SH-SY5Y (cell line): ENCODE results near the gene RMND5A.
A peak's percentile ranks its signal among the peaks of the same experiment; 100 is the strongest.

Experiments
- GATA2 ChIP-seq: IDR thresholded peaks from 2 replicates; pipeline ENCODE4 v1.6.1; 2011; ENCODE audit warnings: mild to moderate bottlenecking, low read depth, low read length
- GATA3 ChIP-seq: IDR thresholded peaks from 2 replicates; pipeline ENCODE4 v1.6.1; 2011; ENCODE audit warnings: low read depth, mild to moderate bottlenecking, low read length, moderate library complexity

Gene RMND5A

GRCh38 chr2:86807468-86808275, 87.6 kb downstream of the RMND5A start:
- TF ChIP-seq GATA3 (no peak), GATA2 (no peak)

GRCh38 chr2:86808315-86809161, 88.4 kb downstream of the RMND5A start:
- TF ChIP-seq GATA2 (peak; percentile 86), GATA3 (no peak)

- no peak for TF ChIP-seq GATA3
- TF ChIP-seq GATA2: no peak
These were observed 89.5 kb downstream of the RMND5A start for GRCh38 chr2:86809481-86810121.

- TF ChIP-seq GATA3 (no peak), GATA2 (no peak)
These were observed 95.5 kb downstream of the RMND5A start for GRCh38 chr2:86815611-86816010.

- no peak for TF ChIP-seq GATA3
- no peak for TF ChIP-seq GATA2
These were observed 98.2 kb downstream of the RMND5A start for GRCh38 chr2:86818114-86818801.

- TF ChIP-seq GATA3: no peak
These were observed 98.9 kb downstream of the RMND5A start for GRCh38 chr2:86818957-86819356.

- TF ChIP-seq GATA3 (no peak), GATA2 (no peak)
These were observed 101.2 kb downstream of the RMND5A start for GRCh38 chr2:86821306-86821705.

- no peak for TF ChIP-seq GATA2
- no peak for TF ChIP-seq GATA3
These were observed 101.8 kb downstream of the RMND5A start for GRCh38 chr2:86821842-86822241.

GRCh38 chr2:86822668-86823345, 102.7 kb downstream of the RMND5A start:
- TF ChIP-seq GATA2: no peak
- no peak for TF ChIP-seq GATA3

- TF ChIP-seq GATA2 (no peak), GATA3 (no peak)
These were observed 105.1 kb downstream of the RMND5A start for GRCh38 chr2:86825036-86825692.

- TF ChIP-seq GATA2 (no peak), GATA3 (no peak)
These were observed 105.7 kb downstream of the RMND5A start for GRCh38 chr2:86825693-86826381.

GRCh38 chr2:86826951-86827350, 106.9 kb downstream of the RMND5A start:
- TF ChIP-seq GATA3 (no peak), GATA2 (no peak)
